NCI-H2171 (cell line): ENCODE results near the gene S1PR5.

Source experiments
- DNase-seq: peaks from one replicate; lab custom pipeline; 2025; lab: John Stamatoyannopoulos, UW

Gene S1PR5

DNA sequence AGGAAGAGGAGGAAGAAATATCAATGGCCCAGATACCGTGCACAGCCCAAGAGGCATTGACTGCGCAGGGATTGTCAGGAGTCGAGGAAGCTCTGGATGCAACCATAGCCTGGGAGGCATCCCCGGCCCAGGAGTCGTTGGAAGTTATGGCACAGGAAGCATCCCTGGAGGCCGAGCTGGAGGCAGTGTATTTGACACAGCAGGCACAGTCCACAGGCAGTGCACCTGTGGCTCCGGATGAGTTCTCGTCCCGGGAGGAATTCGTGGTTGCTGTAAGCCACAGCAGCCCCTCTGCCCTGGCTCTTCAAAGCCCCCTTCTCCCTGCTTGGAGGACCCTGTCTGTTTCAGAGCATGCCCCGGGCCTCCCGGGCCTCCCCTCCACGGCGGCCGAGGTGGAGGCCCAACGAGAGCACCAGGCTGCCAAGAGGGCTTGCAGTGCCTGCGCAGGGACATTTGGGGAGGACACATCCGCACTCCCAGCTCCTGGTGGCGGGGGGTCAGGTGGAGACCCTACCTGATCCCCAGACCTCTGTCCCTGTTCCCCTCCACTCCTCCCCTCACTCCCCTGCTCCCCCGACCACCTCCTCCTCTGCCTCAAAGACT lies 50.0 kb downstream of the S1PR5 start:
- no peak for DNase-seq

DNA sequence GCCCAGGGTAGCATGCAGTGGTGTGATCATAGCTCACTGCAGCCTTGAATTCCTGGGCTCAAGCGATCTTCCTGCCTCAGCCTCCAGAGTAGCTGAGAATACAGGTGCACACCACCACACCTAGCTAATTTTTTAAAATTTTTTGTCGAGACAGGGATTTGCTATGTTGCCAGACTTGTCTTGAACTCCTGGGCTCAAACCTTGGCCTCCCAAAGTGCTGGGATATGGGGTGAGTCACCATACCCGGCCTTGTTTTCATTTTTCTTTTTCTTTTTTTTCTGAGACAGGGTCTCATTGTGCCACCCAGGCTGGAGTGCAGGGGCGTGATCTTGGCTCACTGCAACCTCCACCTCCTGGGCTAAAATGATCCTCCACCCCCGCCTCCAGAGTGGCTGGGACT lies 52.8 kb downstream of the S1PR5 start:
- DNase-seq = no peak
